Aorta (tissue), 5 donors: Measurements from ENCODE around the gene LARGE2. TPM values are rescaled to one million over a fixed set of nuclear protein-coding genes. Genes with fewer than 3 reads are reported as not detected.

Experiments
- ATAC-seq: fragments of 200-7000 bp; cut with Tn5 transposase; one replicate; pipeline ENCODE4 v1.9.1; 2022; ENCODE audit warnings: moderate library complexity; ENCODE audit not compliant: low FRiP score
- DNase-seq, 2 donors: peaks; one replicate each; pipeline ENCODE4 v3.0.0-alpha.2; 2020
- H3K27ac ChIP-seq, 2 donors: one replicate each; pipeline ENCODE4 v1.5.1; 2013; ENCODE audit warnings: low read length in 2 of 2, mild to moderate bottlenecking in 2 of 2, moderate library complexity in 2 of 2, control low read depth in 1 of 2, inconsistent platforms in 1 of 2, low read depth in 1 of 2
- H3K27me3 ChIP-seq, 2 donors: one replicate each; pipeline ENCODE4 v1.6.1; 2013; ENCODE audit warnings: control low read depth in 1 of 2, low read length in 1 of 2, mild to moderate bottlenecking in 1 of 2, moderate library complexity in 1 of 2; ENCODE audit not compliant: insufficient read depth in 2 of 2, control insufficient read depth in 1 of 2
- H3K36me3 ChIP-seq, 2 donors: one replicate each; pipeline ENCODE4 v1.6.1; 2013; ENCODE audit warnings: control low read depth in 1 of 2, low read length in 1 of 2, mild to moderate bottlenecking in 1 of 2; ENCODE audit not compliant: insufficient read depth in 2 of 2, control insufficient read depth in 1 of 2
- H3K4me1 ChIP-seq, 2 donors: one replicate each; pipeline ENCODE4 v1.6.1; 2013; ENCODE audit warnings: low read length in 2 of 2, control low read depth in 1 of 2, mild to moderate bottlenecking in 1 of 2, moderate library complexity in 1 of 2; ENCODE audit not compliant: insufficient read depth in 2 of 2, control insufficient read depth in 1 of 2
- H3K4me3 ChIP-seq, 2 donors: one replicate each; pipeline ENCODE4 v1.5.1; 2013; ENCODE audit warnings: low read length in 2 of 2, control low read depth in 1 of 2, mild to moderate bottlenecking in 1 of 2
- H3K9me3 ChIP-seq: one replicate; pipeline ENCODE4 v1.6.1; 2013; ENCODE audit warnings: mild to moderate bottlenecking, low read length; ENCODE audit not compliant: control insufficient read depth
- WGBS, 2 donors: extraction: QIAGEN DNeasy Blood & Tissue Kit; methylation state at CpG; one replicate each; pipeline ENCODE4 v1.1.7; 2013; 5-methylcytosine and 5-hydroxymethylcytosine counted together
- intact Hi-C, 2 donors: fragments of 100-400 bp; cut with DNase I; formaldehyde crosslinking; loops; one replicate each; pipeline versions ENCODE4 v1.14.2 to v1.15.0; 2022
- polyA plus RNA-seq, 2 donors: library from polyadenylated mRNA; stranded (reverse); fragments of 200-250 nt; gene quantifications; one replicate each; pipeline ENCODE4 v1.2.3, GENCODE V29; 2013
- total RNA-seq, 2 donors: library from RNA; stranded (reverse); fragmentation: NEBNext Ultra II Directional; extraction: Animal tissue kit (Norgen Biotek cat#: 25700); gene quantifications; one replicate each; pipeline ENCODE4 v1.2.1, GENCODE V29; 2021
- donor health status: healthy with polysubstance abuse.
- donor health status: Bipolar disorder and iron deficiency.
- donor health status: DM: no; HTN: no; CAD: no.
- donor health status: DM: no; HTN: no; CAD: no.
- donor health status: DM: yes; HTN: yes; CAD: no.

LARGE2 gene
- total and polyA plus RNA-seq, 4 donors, result 0.45 TPM; not detected in 3

GRCh38 chr11:45931739-45932138 lies 9.3 kb downstream of the LARGE2 start:
- Histone ChIP-seq H3K27ac (no peak overlapping the region), H3K4me3 (no peak overlapping the region), H3K9me3 (no peaks in the 10 kb centered on the region), H3K36me3 (peaks cover 3 to 8% of the 10 kb centered on the region in 2 donors), H3K27me3 (no peaks in the 10 kb centered on the region), H3K4me1 (no peaks in the 10 kb centered on the region)
- intact Hi-C loops, result no loop called here
- ATAC-seq (no peak), DNase-seq (peak in 1 of 2 donors; percentile 50)
- WGBS, 2 donors, result 92 to 93% methylated on average over 10 of the region's 10 CpGs

GRCh38 chr11:45932217-45932616 lies 9.8 kb downstream of the LARGE2 start:
- H3K27ac ChIP-seq, result no peak overlapping the region
- no peaks in the 10 kb centered on the region for H3K9me3 ChIP-seq
- H3K4me1 ChIP-seq, result no peaks in the 10 kb centered on the region
- no peaks in the 10 kb centered on the region for H3K27me3 ChIP-seq
- H3K36me3 ChIP-seq, result peaks cover 3 to 8% of the 10 kb centered on the region in 2 donors
- ATAC-seq, result no peak
- H3K4me3 ChIP-seq, result no peak overlapping the region
- WGBS, 2 donors, result 92 to 93% methylated on average over 8 of the region's 8 CpGs
- intact Hi-C loops, result no loop called here
- peak in 1 of 2 donors; percentile 46 for DNase-seq

- DNase-seq (peak in 1 of 2 donors; percentile 67), ATAC-seq (no peak)
- 51 to 54% methylated on average over 15 of the region's 15 CpGs for WGBS, 2 donors
- H3K36me3 ChIP-seq, result peaks cover 3 to 10% of the 10 kb centered on the region in 2 donors
- H3K4me3 ChIP-seq, result no peak overlapping the region
- no peaks in the 10 kb centered on the region for H3K4me1 ChIP-seq
- no peaks in the 10 kb centered on the region for H3K9me3 ChIP-seq
- H3K27ac ChIP-seq, result no peak overlapping the region
- no peaks in the 10 kb centered on the region for H3K27me3 ChIP-seq
- intact Hi-C loops, result no loop called here
Measured at GRCh38 chr11:45933131-45933831, 10.8 kb downstream of the LARGE2 start.

GRCh38 chr11:45933846-45934579 lies 11.6 kb downstream of the LARGE2 start:
- peak in 1 of 2 donors; percentile 54 for DNase-seq
- H3K9me3 ChIP-seq, result no peaks in the 10 kb centered on the region
- H3K27me3 ChIP-seq, result no peaks in the 10 kb centered on the region
- no peak for ATAC-seq
- no peaks in the 10 kb centered on the region for H3K4me1 ChIP-seq
- H3K36me3 ChIP-seq, result peaks cover 3 to 10% of the 10 kb centered on the region in 2 donors
- intact Hi-C loops, result no loop called here
- H3K4me3 ChIP-seq, result no peak overlapping the region
- 68 to 73% methylated on average over 21 of the region's 21 CpGs for WGBS, 2 donors
- no peak overlapping the region for H3K27ac ChIP-seq

GRCh38 chr11:45934580-45935318 lies 12.3 kb downstream of the LARGE2 start:
- intact Hi-C loops, result no loop called here
- H3K27me3 ChIP-seq, result no peaks in the 10 kb centered on the region
- no peaks in the 10 kb centered on the region for H3K9me3 ChIP-seq
- peaks cover 3 to 10% of the 10 kb centered on the region in 2 donors for H3K36me3 ChIP-seq
- WGBS, 2 donors, result 86 to 87% methylated on average over 12 of the region's 12 CpGs
- H3K4me3 ChIP-seq, result no peak overlapping the region
- DNase-seq (no peak), ATAC-seq (no peak)
- no peaks in the 10 kb centered on the region for H3K4me1 ChIP-seq
- H3K27ac ChIP-seq, result no peak overlapping the region

- Histone ChIP-seq H3K4me3 (no peak overlapping the region), H3K36me3 (peaks cover 3 to 10% of the 10 kb centered on the region in 2 donors), H3K27ac (no peak overlapping the region), H3K27me3 (no peaks in the 10 kb centered on the region), H3K4me1 (no peaks in the 10 kb centered on the region), H3K9me3 (no peaks in the 10 kb centered on the region)
- DNase-seq (no peak), ATAC-seq (no peak)
- intact Hi-C loops, result no loop called here
- WGBS, 2 donors, result 90 to 91% methylated on average over 8 of the region's 8 CpGs
Measured at GRCh38 chr11:45935349-45936064, 13.1 kb downstream of the LARGE2 start.

GRCh38 chr11:45936511-45937054 lies 14.1 kb downstream of the LARGE2 start:
- DNase-seq (no peak), ATAC-seq (no peak)
- H3K9me3 ChIP-seq, result no peaks in the 10 kb centered on the region
- H3K27ac ChIP-seq, result no peak overlapping the region
- H3K4me3 ChIP-seq, result no peak overlapping the region
- intact Hi-C loops, result no loop called here
- H3K27me3 ChIP-seq, result no peaks in the 10 kb centered on the region
- H3K4me1 ChIP-seq, result no peaks in the 10 kb centered on the region
- WGBS, 2 donors, result 91 to 93% methylated on average over 4 of the region's 4 CpGs
- peaks cover 3 to 10% of the 10 kb centered on the region in 2 donors for H3K36me3 ChIP-seq

- no peak for DNase-seq
- WGBS, 2 donors, result 89 to 92% methylated on average over 10 of the region's 10 CpGs
Measured at GRCh38 chr11:45937916-45938315, 15.5 kb downstream of the LARGE2 start.

More at GRCh38 chr11:45937916-45938315, 15.5 kb downstream of the LARGE2 start:
- Histone ChIP-seq H3K4me1 (no peaks in the 10 kb centered on the region), H3K36me3 (peaks cover 10% of the 10 kb centered on the region in 2 donors), H3K4me3 (no peak overlapping the region), H3K27me3 (no peaks in the 10 kb centered on the region), H3K27ac (no peak overlapping the region), H3K9me3 (no peaks in the 10 kb centered on the region)
- ATAC-seq, result no peak
- intact Hi-C loops, result no loop called here
